Activated CD4-positive, alpha-beta T cell treated with anti-CD3 and anti-CD28 coated beads, Interleukin-2, amount 50 U/mL, for 48 hours (primary cell): Measurements from ENCODE around the gene KLHDC4.

Experiments
- DNase-seq, 2 experiments: peaks; one replicate each; pipeline ENCODE4 v3.0.0-alpha.2; 2020

The KLHDC4 gene

DNA sequence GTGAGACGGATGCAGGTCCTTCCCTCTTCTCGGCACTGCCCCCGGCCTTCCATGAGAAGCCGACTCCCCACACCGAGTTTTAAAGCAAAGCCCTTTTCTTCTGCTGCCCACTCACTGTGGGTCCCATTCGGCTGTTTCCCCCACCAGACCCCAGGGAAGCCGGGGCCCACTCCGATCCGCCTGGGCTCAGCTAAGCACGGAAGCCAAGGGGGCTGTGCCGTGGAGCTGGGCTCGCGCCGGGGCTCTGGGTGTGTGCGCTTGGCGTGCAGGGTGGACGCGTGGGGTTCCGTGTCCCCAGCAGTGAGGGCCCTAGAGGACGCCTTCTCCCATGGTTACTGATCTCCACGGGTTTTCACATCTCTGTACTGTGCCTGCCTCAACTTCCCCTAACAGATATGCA is 68.5 kb downstream of the KLHDC4 start:
- DNase-seq, result no peak

DNA sequence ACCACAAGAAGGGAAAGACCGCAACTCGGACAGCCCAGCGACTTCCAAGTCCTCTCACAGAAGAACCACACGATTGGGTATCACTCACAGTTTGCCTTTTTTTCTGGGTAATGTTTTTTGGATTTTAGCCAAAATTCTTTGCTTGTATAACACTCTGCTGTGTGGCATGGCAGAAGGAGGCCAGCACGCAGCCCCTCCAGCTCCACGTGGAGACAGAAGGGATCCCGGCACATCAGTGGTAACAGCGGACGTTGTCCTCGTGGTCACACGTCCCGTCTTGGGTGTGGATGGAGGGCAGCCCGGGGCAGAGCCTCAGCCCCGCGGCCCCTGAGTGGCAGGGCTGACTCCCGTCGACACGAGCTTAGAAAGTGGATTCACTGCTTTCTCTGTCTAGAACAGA is 69.1 kb downstream of the KLHDC4 start:
- no peak for DNase-seq

DNA sequence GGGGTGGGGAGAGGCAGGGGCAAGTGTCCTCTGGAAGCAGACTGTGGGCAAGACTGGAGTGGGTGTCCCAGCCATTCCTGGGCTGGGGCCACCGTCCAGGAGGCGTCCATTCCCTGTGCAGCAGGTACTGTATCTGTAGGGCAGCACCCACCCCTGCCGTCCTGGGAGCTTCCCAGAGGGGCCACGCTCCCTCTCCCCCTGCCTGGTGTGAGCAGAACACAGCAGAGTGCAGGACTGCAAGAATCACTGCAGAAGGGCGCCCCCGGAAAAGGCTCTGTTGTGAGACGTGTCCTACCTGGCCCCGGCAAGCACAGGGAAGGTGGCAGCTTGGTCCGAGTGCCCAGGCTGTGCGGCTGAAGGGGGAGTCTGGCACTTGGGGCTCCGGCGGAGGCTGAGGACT is 70.3 kb downstream of the KLHDC4 start:
- no peak for DNase-seq

DNA sequence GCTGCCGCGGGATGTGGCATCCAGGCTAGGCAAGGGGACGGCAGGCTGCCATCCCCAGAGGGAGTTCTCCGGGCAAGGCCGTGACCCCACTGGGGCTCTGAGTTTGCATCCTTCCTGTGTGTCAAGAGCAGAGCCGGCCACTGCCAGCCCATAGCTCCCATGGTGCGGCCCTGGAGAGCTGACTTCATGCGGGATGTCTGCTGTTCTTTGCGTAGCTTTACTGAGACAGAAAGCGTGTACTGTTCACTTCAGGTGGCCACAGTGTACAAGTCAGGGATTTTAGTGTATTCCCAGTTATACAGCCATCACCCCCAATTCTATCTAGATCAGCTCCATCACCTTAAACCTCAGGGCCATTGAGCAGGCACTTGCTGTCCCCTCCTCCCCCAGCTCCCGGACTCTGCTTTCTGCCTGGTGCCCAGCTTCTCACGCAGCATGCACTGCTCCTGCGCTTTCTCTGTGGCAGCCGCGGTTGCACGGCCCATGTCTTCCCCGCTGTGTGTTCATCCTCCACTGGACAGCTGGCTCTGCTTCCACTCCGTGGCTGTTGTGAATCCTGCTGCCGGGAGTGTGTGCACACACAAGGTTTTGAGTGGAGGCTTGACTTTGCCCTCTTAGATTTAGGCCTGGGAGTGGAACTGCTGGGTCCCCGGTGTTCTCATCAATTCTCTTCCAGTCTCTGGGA is 71.2 kb downstream of the KLHDC4 start:
- no peak for DNase-seq

DNA sequence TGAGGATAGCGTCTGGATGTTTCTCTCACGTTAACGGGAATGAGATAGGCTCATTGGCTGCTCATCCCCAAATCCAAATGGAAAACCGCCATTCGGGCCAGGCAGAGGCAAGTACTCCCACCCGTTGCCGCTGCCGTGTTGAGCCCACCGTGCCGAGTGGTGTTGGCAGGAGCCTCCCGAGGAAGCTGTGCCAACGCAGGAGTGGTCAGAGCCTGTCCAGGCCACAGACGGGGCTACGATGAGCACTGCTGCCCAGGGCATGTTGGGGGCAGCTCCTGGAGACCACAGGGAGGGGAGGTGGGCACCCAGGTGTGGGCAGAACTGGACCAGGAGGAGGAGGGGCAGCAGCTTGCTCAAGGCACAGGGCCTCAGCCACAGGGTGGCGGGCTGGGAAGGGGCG is 72.0 kb downstream of the KLHDC4 start:
- DNase-seq, result no peak

DNA sequence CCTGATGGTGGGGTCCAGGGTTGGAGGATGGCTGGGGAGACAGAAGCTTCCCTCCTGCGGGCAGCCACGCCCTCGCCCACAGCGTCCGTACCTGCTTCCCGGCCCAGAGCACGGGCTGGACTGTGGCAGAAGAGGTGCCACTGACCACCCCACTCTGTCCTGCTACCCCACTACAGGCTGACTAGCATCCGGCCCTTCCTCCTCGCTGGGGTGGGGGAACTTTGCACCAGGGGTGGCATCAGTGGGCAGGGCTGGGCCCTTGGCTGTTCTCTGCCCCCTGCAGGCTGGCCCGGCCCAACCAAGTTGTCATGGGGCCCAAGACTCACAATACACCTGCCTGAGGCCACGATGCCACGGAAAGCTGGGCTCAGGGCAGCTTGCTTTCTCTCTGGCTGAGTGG is 73.0 kb downstream of the KLHDC4 start:
- no peak for DNase-seq

DNA sequence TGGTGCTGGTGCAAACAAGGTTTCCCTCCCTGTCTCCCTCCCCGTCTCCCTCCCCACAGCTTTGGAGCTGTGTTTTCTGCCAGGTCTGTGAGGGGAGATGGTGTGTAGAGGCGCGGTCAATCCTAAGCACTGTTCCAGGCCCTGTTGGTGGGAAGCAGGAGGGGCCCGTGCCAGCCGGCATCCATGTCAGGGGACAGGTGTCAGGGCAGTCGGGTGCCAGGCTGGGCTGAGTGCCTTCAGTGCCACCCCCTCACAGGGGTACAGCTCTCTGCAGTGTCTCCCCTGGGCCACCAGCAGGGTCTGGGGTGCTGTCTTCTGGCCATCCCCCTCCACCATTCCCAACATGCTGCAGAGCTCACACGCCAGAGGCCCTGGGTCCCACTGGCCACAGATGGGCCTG is 73.6 kb downstream of the KLHDC4 start:
- DNase-seq, result no peak

DNA sequence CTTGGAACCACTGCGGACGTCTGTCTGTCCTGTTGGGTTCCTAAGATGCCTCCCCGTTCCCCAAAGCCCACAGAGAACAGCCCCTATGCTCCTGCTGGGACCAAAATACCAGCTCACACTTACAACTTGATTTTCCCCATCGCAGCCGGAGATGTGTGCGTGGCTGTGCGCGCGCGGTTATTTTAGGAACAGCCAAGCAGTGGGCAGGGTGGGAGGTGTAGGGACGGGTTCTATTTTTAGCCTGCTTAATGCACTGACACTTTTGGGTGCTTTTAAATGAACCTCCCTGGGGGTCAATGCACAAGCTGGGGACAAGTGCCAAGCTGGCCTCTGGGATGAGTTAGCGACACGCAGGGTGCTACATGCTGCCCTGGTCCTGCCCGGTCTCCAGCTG is 74.1 kb downstream of the KLHDC4 start:
- no peak for DNase-seq

DNA sequence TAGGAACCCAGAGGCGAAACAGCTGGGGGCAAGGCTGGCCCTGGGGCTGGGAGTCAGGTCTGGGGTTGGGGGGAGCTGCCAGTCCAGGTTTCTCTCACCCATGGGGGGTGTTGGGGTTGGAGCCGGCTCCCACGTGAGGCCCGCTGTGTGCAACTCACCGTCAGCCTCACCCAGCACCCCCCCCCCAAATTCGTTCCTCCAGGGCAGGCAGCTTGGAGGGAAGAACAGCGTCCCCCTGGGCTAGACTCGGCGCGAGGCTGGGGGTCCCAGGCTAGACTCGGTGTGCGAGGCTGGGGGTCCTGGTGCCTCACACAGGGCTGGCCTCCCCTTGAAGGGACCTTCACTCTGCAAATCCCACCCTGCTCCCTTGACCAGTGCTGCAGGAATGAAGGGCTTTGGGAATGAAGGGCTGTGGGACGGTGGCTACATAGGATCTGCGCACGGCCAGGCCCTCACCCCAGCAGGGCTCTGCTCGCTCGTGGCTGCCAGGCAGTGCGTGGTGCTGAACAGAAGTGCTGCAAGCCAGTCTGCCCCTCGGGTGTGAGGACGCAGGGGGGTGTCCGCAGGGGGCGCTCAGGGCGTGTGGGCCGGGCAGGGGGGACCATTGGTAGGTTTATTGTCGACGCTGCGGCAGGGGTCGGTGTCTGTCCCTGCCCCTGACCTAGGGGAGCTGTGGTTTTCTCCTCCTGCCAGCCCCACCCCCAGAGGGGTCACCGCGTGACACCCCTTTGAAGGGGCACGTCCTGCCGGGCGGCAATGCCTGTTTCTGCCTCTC is 74.7 kb downstream of the KLHDC4 start:
- DNase-seq, result no peak

DNA sequence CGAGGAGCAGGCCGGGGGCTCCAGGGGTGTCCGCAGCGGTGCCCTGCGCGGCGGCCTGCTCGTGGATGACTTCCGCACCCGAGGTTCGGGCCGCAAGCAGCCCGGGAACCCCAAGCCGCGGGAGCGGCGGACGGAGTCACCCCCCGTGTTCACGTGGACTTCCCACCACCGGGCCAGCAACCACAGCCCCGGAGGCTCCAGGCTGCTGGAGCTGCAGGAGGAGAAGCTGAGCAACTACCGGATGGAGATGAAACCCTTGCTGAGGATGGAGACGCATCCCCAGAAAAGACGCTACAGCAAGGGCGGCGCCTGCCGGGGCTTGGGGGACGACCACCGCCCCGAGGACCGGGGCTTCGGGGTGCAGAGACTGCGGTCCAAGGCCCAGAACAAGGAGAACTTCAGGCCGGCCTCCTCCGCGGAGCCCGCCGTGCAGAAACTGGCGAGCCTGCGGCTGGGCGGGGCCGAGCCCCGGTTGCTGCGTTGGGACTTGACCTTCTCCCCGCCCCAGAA is 75.8 kb downstream of the KLHDC4 start:
- DNase-seq, result no peak

DNA sequence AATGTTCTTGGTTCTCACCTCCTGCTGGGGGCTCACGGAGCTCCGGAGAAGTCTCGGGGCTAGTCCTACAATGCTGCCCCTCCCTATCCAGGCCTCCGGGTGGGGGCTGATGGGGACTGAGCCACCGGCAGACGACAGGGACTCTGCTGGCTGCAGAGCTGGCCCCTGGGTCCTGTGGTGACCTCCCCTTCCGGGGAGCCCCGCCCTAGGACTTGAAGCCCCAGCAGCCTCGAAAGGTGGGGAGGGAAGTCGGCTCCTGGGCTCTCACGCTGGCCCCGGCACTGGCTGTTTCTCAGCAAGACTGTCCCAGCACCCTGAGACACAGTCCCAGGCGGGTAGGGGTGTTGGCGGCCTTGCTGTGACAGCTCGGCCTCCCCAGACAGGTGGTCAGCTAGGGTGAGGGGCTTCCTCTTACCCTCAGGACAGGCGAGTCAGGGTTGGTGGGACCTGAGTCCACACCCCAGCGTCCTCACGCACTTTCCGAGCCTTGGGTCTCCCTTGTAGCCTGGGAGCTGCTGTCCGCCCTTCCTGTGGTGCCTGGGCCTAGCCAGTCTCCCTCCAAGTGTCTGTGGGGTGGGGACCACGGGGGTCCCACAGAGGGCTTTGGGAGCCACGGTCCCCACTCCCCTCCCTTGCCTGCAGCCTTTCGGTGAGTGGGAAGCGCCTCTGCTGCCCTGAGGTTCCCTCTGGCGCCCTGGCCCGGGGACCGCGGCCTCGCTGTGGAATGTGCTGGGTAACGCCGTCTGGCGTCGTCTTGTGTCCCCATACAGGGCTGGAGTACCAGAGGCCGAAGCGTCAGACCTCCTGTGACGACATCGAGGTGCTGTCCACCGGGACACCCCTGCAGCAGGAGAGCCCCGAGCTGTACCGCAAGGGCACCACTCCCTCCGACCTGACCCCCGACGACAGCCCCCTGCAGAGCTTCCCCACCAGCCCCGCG is 76.6 kb downstream of the KLHDC4 start:
- no peak for DNase-seq

DNA sequence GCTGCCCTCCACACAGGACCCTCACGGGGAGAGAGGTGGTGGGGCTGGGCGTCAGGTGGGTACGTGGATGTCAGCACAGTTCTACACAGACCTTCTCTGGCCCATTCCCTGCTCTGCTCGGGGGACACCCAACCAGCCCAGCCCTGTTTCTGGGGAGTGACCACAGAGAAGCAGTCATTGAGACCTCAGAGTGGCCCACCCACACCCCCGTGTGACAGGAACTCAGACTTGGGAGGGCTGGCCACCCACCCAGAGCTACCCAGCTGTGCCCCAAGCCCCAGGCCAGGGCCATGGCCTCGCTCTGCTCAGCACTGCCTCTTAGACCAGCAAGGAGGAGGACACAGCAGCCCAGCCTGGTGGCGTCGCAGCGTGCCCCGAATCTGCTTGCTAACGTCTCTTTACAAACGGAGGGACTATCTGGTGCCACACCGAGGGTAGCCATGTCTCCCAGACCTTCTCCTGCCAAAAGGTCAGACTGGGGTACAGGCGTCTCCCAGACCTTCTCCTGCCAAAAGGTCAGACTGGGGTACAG is 77.7 kb downstream of the KLHDC4 start:
- DNase-seq, result no peak

DNA sequence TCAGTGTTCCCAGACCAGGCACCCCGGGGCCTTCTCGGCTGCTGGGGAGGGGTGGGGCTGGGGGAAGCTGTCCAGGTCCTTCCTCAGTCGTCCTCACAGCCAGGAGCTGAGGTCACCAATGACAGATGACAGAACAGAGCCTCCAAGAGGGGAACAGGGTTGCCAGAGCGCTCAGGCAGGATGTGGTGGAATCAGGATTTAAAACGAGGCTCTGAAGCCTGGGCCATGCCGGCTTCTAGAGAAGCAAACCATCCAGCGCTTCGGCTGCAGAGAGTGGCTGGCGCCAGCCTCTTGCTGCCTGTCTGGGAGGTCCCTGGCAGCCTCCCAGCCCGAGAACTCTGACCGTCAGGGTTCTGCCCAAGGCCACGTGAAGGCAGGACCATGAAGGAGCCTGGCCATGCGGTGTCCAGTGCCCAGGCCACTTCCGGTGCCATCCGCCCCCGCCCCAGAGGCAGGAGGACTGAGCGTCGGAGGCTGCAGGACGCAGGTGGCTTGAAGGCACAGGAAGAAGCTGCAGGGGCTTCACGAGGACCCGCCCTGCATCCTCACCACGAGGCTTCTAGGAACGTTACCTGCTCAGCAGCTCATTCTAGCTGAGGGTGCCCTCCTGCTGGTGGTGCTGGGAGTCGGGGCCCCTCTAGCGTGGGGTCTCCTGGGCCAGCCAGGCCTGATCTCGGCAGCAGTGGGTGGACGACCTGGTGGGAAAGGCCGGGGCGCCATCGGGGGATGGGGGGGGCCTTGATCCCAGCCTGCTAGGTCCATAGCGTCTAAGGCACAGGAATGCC is 78.5 kb downstream of the KLHDC4 start:
- no peak for DNase-seq

DNA sequence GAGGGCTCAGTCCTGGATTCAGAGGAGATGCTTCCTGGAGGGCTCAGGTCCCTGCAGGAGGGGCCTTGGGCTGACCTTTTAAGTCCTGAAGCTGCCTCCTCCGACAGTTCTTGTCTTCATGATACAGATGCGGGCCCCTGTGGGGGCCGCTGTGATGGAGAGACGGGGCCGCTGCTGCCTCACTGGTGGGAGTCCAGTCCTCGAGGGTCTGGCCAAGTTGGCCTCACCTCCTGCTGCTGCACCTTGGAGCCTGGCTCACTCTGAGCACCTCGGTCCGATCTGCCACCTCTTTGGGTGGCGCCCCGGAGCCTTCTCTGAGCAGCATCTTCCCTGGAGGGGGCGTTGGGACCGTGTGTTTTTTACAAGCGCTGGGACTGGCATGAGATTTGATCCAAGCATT is 79.1 kb downstream of the KLHDC4 start:
- no peak for DNase-seq

DNA sequence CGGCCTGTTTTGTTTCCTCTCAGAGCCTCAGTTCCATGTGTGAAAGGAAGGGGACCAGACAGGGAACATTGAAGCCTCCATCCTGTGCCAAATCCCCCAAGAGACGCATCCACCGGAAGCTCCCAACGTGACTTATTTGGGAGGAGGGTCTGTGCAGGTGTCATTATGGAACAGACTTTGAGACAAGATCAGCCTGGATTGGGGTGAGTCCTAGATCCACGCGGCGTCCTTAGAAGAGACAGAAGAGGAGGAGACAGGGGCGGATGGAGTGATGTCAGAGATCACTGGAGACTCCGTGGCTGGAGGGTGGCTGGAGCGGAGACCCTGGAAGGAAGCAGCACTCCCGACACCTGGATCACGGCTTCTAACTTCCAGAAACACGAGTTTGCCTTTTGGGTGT is 80.0 kb downstream of the KLHDC4 start:
- no peak for DNase-seq

DNA sequence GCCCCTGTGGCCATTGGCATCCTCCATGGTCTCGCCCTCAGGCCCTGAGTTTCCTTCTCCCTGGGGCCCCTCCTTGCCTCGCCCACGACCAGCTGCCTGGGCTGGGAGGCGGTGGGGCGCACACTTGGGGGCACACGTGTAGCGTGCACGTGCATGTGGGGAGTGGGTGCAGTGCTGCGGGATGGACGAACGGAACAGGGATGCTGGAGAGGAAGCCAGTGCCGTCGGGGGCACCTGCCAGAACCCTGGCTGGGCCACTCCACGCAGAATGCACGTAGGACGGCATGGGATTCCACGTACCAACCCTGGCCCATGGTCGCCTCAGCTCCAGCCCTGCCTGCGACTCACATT is 80.4 kb downstream of the KLHDC4 start:
- DNase-seq, result no peak

DNA sequence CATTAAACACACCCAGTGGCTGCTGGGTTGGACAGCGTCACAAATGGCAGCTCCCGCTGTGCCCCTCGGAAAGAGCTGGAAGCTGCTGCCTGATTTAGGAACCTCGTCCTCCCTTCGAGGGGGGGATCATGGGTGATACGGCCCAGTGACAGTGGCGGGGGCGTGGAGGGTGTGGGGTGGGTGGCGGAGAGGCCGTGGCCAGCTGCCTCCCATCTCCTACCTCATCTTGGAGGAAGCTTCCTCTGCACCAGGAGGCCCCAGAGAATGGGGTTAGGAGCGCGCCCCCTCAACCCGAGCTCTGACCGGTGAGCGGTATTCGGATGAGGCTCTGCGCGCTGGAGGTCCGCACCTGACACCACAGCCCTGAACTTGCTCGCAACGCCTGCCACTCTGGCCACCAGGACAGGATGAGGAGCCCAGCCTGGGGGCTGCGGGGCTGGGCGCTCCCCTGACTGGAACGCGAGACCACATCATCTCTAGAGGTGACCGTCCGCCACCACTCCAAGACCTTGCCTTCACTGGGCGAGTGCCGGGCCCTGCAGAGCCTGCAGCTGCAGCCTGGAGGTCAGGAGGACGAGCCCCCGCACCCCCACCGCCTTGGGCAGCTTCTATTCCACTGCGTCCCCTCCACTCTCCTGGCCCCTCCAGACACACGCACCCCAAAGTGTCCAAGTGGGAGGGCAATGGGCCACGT is 80.9 kb downstream of the KLHDC4 start:
- no peak for DNase-seq

DNA sequence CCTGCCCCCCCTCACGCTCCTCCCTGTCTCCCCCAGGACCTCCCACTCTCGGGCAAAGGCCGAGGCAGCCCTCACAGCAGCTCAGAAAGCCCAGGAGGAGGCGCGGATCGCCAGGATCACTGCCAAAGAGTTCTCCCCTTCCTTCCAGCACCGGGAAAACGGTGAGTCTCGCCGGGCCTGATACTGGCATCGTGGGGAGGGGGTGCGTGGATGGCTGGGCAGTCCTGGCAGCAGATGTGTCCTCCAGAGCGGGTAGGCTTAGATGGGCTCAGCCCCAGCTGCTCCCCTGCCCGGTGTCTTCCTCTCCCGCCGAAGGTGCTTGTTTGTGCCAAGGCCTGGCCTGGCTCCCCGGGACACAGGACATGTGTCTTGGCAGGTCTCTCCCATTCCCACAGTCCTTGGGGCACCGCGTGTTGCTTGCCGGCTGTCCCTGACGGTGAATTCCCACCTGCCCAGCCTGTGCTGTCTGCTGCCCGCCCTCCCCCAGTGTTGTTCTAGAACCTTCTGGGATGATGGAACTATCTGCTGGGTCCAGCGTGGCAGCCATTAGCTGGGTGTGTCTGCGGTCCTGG is 81.6 kb downstream of the KLHDC4 start:
- no peak for DNase-seq

DNA sequence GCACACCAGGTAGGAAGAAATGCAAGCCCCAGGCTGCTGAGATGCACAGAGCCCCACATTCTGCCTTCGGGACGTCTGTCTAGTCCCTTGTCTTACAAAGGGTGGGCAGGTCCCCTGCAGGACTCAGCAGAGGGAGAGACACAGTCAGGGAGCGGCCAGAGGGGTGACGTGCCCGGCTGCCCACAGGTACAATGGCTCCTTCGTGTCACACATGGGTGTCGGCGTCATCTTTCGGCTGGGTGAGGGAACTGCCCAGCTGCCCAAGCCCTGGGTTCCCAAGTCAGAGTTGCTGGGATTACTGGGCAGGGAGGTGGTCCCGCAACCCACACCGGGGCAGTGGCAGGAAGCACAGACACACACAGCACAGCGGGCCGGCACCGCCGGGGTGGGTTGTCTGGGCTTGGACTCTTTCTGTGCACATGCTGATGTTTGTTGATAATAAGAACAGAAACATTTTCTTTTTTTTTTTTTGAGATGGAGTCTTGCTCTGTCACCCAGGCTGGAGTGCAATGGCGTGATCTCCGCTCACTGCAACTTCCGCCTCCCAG is 82.9 kb downstream of the KLHDC4 start:
- DNase-seq, result no peak

DNA sequence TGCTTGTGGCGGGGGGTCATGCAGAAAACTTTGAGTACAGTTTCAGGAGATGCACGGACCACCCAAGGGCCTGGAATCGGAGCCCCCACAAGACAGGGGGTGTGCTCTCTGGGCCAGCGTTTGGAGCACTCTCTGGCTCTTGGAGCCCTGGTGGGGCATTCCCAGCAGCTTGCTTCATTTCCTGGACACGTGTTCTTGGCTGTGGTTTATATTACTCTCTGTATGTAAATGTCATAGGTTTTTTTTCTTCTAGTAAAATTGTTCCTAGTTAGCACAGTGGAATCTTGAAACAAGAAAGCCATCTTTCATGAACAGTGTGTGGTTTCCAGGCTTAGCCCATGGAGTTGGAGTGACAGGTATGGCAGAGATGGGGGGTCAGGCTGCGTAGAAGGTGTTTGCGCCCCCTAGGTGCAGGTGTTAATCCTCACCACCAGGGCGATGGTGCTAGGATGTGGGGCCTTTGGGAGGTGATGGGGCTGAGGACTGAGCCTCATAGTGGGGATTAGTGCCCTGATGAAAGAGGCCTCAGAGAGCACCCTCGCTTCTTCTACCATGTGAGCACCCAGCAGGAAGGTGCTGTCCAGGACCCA is 83.7 kb downstream of the KLHDC4 start:
- DNase-seq, result peak in 1 of 2 experiments; percentile 29
